GM21528 (cell line): ENCODE data around the gene ATP6V1F.

Source experiments
- ATAC-seq: cut with Tn5 transposase; IDR thresholded peaks from one replicate; pipeline ENCODE4 v1.9.1; 2021; ENCODE audit warnings: mild to moderate bottlenecking, moderate library complexity; ENCODE audit not compliant: unreplicated experiment, low FRiP score

Gene ATP6V1F

GRCh38 chr7:128914566-128915151 is 52.0 kb downstream of the ATP6V1F start:
- ATAC-seq, result no peak

- ATAC-seq, result no peak
Measured at GRCh38 chr7:128915271-128915819, 52.7 kb downstream of the ATP6V1F start.
